Measurements from ENCODE around the gene CYSRT1.

CYSRT1 gene

GRCh38 chr9:137230705-137231371, 5.9 kb downstream of the CYSRT1 start, which contains the start of gene SLC34A3:
Gene SLC34A3 (plus strand): TSS chr9:137230901. CDS start chr9:137231703, 802 bp downstream.
- TF ChIP-seq POLR2A (IDR thresholded peaks at IDR 0.05; ENCODE audit: low read depth, low read length) (no peak), TAF1 (IDR thresholded peaks at IDR 0.05; ENCODE audit: borderline replicate concordance, low read depth, low read length) (no peak), POLR2AphosphoS5 (IDR thresholded peaks at IDR 0.05; ENCODE audit: low read depth, low read length) (no peak)
- FAIRE-seq (no peak), DNase-seq (ENCODE audit: insufficient read length) (no peak)

GRCh38 chr9:137231372-137232039, 6.5 kb downstream of the CYSRT1 start:
- FAIRE-seq, result no peak
- no peak for DNase-seq (ENCODE audit: insufficient read length)
- TF ChIP-seq POLR2A (IDR thresholded peaks at IDR 0.05; ENCODE audit: low read depth, low read length), result no peak
- no peak for TF ChIP-seq POLR2AphosphoS5 (IDR thresholded peaks at IDR 0.05; ENCODE audit: low read depth, low read length)
- no peak for TF ChIP-seq TAF1 (IDR thresholded peaks at IDR 0.05; ENCODE audit: borderline replicate concordance, low read depth, low read length)

DNA sequence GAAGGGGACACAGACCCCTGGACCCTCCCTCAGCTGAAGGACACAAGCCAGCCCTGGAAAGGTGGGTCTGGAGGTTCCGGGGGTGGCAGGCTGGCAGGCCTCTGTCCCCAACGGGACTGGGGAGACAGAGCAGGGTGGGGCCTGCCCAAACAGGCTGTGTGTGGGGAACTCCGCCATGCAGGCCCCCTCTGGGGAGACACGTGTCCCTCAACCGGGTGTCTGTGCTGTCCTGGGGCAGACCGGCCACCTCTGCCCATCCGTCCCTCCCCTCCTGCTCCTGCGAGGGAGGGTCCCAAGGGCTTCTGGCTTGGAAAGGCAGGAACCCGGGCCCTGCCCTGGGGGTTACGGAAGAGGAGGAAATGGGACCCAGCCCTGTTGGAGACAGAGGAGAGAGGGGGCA, 7.1 kb downstream of the CYSRT1 start:
- TF ChIP-seq TAF1 (IDR thresholded peaks at IDR 0.05; ENCODE audit: borderline replicate concordance, low read depth, low read length), result no peak
- TF ChIP-seq POLR2A (IDR thresholded peaks at IDR 0.05; ENCODE audit: low read depth, low read length), result no peak
- no peak for TF ChIP-seq POLR2AphosphoS5 (IDR thresholded peaks at IDR 0.05; ENCODE audit: low read depth, low read length)
- no peak for FAIRE-seq

DNA sequence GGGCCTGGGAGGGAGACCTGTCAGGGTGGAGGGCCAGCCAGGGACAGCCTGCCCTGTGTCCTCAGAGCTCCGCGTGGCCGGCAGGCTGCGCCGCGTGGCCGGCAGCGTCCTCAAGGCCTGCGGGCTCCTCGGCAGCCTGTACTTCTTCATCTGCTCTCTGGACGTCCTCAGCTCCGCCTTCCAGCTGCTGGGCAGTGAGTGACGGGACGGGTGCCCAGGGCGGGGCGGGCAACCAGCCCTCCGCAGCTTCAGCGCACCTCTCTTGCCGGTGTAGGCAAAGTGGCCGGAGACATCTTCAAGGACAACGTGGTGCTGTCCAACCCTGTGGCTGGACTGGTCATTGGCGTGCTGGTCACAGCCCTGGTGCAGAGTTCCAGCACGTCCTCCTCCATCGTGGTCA, 7.5 kb downstream of the CYSRT1 start:
- no peak for TF ChIP-seq POLR2A (IDR thresholded peaks at IDR 0.05; ENCODE audit: low read depth, low read length)
- TF ChIP-seq TAF1 (IDR thresholded peaks at IDR 0.05; ENCODE audit: borderline replicate concordance, low read depth, low read length), result no peak
- no peak for TF ChIP-seq POLR2AphosphoS5 (IDR thresholded peaks at IDR 0.05; ENCODE audit: low read depth, low read length)
- FAIRE-seq (no peak), DNase-seq (ENCODE audit: insufficient read length) (no peak)

More for the DNA sequence above, 7.1 kb downstream of the CYSRT1 start:
- no peak for DNase-seq (ENCODE audit: insufficient read length)

DNA sequence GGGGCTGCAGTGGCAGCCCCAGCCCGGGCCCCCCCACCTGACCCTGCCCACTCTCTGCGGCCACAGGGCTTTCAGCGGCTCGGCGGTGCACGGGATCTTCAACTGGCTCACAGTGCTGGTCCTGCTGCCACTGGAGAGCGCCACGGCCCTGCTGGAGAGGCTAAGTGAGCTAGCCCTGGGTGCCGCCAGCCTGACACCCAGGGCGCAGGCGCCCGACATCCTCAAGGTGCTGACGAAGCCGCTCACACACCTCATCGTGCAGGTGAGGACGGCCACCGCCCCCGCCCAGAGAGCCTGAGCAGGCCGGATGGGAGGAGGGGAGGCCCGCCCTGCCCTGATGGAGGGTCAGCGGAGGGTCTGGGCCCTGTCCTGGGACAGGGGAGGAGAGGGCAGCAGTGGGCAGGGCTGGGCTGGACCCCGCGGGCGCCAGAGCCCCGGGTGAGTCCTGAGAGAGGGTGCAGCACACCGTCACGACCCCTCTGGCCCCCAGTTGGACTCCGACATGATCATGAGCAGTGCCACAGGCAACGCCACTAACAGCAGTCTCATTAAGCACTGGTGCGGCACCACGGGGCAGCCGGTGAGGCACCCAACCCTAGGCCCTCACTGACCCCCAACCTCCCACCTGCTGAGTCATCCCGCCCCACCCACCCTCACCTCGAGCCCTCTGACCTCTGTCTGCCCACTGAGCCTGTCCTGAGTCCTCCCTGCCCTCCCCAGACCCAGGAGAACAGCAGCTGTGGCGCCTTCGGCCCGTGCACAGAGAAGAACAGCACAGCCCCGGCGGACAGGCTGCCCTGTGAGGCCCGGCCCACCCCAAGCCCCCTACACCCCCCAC, 8.4 kb downstream of the CYSRT1 start:
- no peak for TF ChIP-seq TAF1 (IDR thresholded peaks at IDR 0.05; ENCODE audit: borderline replicate concordance, low read depth, low read length)
- no peak for TF ChIP-seq POLR2A (IDR thresholded peaks at IDR 0.05; ENCODE audit: low read depth, low read length)
- TF ChIP-seq POLR2AphosphoS5 (IDR thresholded peaks at IDR 0.05; ENCODE audit: low read depth, low read length), result no peak
- DNase-seq (ENCODE audit: insufficient read length) (no peak), FAIRE-seq (no peak)

- FAIRE-seq, result no peak
These were observed 9.2 kb downstream of the CYSRT1 start for GRCh38 chr9:137234055-137234697.

GRCh38 chr9:137234758-137235423, 9.9 kb downstream of the CYSRT1 start:
- DNase-seq (ENCODE audit: insufficient read length) (no peak), FAIRE-seq (no peak)
- no peak for TF ChIP-seq TAF1 (IDR thresholded peaks at IDR 0.05; ENCODE audit: borderline replicate concordance, low read depth, low read length)
- TF ChIP-seq POLR2AphosphoS5 (IDR thresholded peaks at IDR 0.05; ENCODE audit: low read depth, low read length), result no peak
- TF ChIP-seq POLR2A (IDR thresholded peaks at IDR 0.05; ENCODE audit: low read depth, low read length), result no peak

More at GRCh38 chr9:137234055-137234697, 9.2 kb downstream of the CYSRT1 start:
- no peak for TF ChIP-seq POLR2AphosphoS5 (IDR thresholded peaks at IDR 0.05; ENCODE audit: low read depth, low read length)
- no peak for TF ChIP-seq TAF1 (IDR thresholded peaks at IDR 0.05; ENCODE audit: borderline replicate concordance, low read depth, low read length)
- TF ChIP-seq POLR2A (IDR thresholded peaks at IDR 0.05; ENCODE audit: low read depth, low read length), result no peak
- DNase-seq (ENCODE audit: insufficient read length), result no peak

DNA sequence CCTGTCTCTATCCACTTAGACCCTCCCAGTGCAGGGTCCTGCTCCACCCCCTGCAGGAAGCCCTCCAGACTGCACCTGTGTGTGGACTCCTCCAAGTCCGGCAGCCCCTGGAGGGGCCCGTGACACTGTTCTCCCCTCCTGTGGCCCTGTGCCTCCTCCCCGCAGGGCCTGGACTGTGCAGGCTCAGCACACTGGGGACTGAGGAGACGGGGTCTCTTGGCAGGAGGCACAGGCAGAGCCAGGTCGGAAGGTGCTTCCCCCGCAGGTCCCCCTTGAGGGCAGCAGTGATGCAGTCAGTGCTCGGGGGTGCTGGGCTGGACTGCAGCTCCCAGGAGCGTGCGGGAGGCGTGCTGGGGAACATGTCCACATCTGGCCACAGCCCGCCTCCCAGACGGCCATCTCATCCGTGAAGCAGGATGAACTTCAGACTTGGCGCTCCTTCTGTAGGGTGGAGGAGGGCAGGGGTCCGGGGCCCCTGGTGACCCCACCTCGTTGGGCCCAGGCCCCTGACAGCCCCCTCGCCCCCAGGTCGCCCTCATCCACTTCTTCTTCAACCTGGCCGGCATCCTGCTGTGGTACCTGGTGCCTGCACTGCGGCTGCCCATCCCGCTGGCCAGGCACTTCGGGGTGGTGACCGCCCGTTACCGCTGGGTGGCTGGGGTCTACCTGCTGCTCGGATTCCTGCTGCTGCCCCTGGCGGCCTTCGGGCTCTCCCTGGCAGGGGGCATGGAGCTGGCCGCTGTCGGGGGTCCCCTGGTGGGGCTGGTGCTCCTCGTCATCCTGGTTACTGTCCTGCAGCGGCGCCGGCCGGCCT, 10.7 kb downstream of the CYSRT1 start:
- TF ChIP-seq POLR2A (IDR thresholded peaks at IDR 0.05; ENCODE audit: low read depth, low read length) (no peak), POLR2AphosphoS5 (IDR thresholded peaks at IDR 0.05; ENCODE audit: low read depth, low read length) (no peak)
- FAIRE-seq, result no peak
- DNase-seq (ENCODE audit: insufficient read length), result no peak

- FAIRE-seq (peak; percentile 96), DNase-seq (ENCODE audit: insufficient read length) (peak; percentile 100)
- TF ChIP-seq POLR2A (IDR thresholded peaks at IDR 0.05; ENCODE audit: low read depth, low read length), result no peak
- no peak for TF ChIP-seq POLR2AphosphoS5 (IDR thresholded peaks at IDR 0.05; ENCODE audit: low read depth, low read length)
- no peak for TF ChIP-seq TAF1 (IDR thresholded peaks at IDR 0.05; ENCODE audit: borderline replicate concordance, low read depth, low read length)
These were observed 11.4 kb downstream of the CYSRT1 start for GRCh38 chr9:137236238-137236935.
